OCI-LY7 (cell line): Measurements from ENCODE around the gene FREY1. TPM values are rescaled to one million over a fixed set of nuclear protein-coding genes. Genes with fewer than 3 reads are reported as not detected.
A peak's percentile ranks its signal among the peaks of the same experiment; 100 is the strongest.

Experiments used
- BruUV-seq: library from RNA; stranded (reverse); fragments of 400-500 nt; replicated peaks from 2 replicates; lab custom pipeline; 2021; lab: Mats Ljungman, UMichigan
- CTCF ChIA-PET: fragments of 300-600 bp; sonication (Branson Sonifier 250); formaldehyde crosslinking; loops from one replicate; lab custom pipeline; 2022; ENCODE audit warnings: antibody characterized with exemption; ENCODE audit not compliant: unreplicated experiment; lab: Charles Lee
- POLR2A ChIA-PET: fragments of 300-600 bp; sonication (Branson Sonifier 250); formaldehyde crosslinking; loops from one replicate; lab custom pipeline; 2022; ENCODE audit warnings: antibody characterized with exemption; lab: Charles Lee
- DNase-seq: peaks from one replicate; pipeline ENCODE4 v3.0.0-alpha.2; 2015; ENCODE audit warnings: low spot score
- H2AFZ ChIP-seq: fragments of 200-600 bp; sonication (generic), shearing (Covaris generic); 2 replicates; pipeline ENCODE4 v1.6.1; 2014; ENCODE audit warnings: mild to moderate bottlenecking, antibody characterized with exemption, low read length, moderate library complexity
- H3K27ac ChIP-seq: fragments of 200-600 bp; sonication (generic); 2 replicates; pipeline ENCODE4 v1.5.1; 2014; ENCODE audit warnings: mixed run types, low read depth, mild to moderate bottlenecking, moderate library complexity, low read length, inconsistent platforms; ENCODE audit not compliant: poor library complexity, severe bottlenecking
- H3K36me3 ChIP-seq: fragments of 200-600 bp; sonication (generic); 2 replicates; pipeline ENCODE4 v1.6.1; 2014; ENCODE audit warnings: mild to moderate bottlenecking, antibody characterized with exemption, low read length, moderate library complexity, mixed read lengths; ENCODE audit not compliant: insufficient read depth
- H3K4me1 ChIP-seq: fragments of 200-600 bp; sonication (generic); 2 replicates; pipeline ENCODE4 v1.5.1; 2014; ENCODE audit warnings: mild to moderate bottlenecking, low read length; ENCODE audit not compliant: insufficient read depth, poor library complexity, severe bottlenecking
- H3K4me2 ChIP-seq: fragments of 200-600 bp; sonication (generic); 2 replicates; pipeline ENCODE4 v1.6.1; 2014; ENCODE audit warnings: mild to moderate bottlenecking, low read length
- H3K4me3 ChIP-seq: fragments of 200-600 bp; sonication (generic); 2 replicates; pipeline ENCODE4 v1.5.1; 2014; ENCODE audit warnings: mild to moderate bottlenecking, low read depth, low read length; ENCODE audit not compliant: poor library complexity, severe bottlenecking
- H3K79me2 ChIP-seq: fragments of 200-600 bp; sonication (generic); 2 replicates; pipeline ENCODE4 v1.6.1; 2016; ENCODE audit warnings: low read depth, mild to moderate bottlenecking, low read length, moderate library complexity, mixed read lengths; ENCODE audit not compliant: insufficient read depth
- H3K9me2 ChIP-seq: fragments of 200-600 bp; sonication (generic); 2 replicates; pipeline ENCODE4 v1.6.1; 2016; ENCODE audit warnings: mild to moderate bottlenecking, low read length, mixed read lengths; ENCODE audit not compliant: insufficient read depth
- H3K9me3 ChIP-seq: fragments of 200-600 bp; sonication (generic); 2 replicates; pipeline ENCODE4 v1.6.1; 2014; ENCODE audit warnings: mild to moderate bottlenecking, mixed run types, low read length, mixed read lengths
- H4K20me1 ChIP-seq: fragments of 200-600 bp; sonication (generic); 2 replicates; pipeline ENCODE4 v1.6.1; 2014; ENCODE audit warnings: mild to moderate bottlenecking, antibody characterized with exemption, low read length, moderate library complexity, mixed read lengths; ENCODE audit not compliant: insufficient read depth
- CTCF ChIP-seq: fragments of 200-600 bp; sonication (generic); conservative IDR thresholded peaks from 2 replicates; pipeline ENCODE4 v1.5.1; 2014; ENCODE audit warnings: mild to moderate bottlenecking, antibody characterized with exemption, low read length, moderate library complexity, mixed read lengths
- EZH2phosphoT487 ChIP-seq: fragments of 200-600 bp; sonication (generic); IDR thresholded peaks from 2 replicates; pipeline ENCODE4 v1.6.1; 2018; ENCODE audit warnings: low read depth, borderline replicate concordance, mild to moderate bottlenecking, mixed run types, antibody characterized with exemption, low read length, moderate library complexity, mixed read lengths
- intact Hi-C: fragments of 100-400 bp; cut with micrococcal nuclease; formaldehyde crosslinking; loops from one replicate; pipeline ENCODE4 v1.10.0; 2022; ENCODE audit not compliant: unreplicated experiment
- total RNA-seq, 2 experiments: library from RNA; depleted of rRNA in 1 of 2; stranded (reverse); fragments of >200 nt in 1 of 2; shearing (Covaris generic) in 1 of 2; gene quantifications; 2 replicates each; pipeline ENCODE4 v1.2.3, GENCODE V29; 2014 to 2022

Gene FREY1
- total RNA-seq, 2 experiments from 2014 or later = 3.3 to 3.7 TPM

GRCh38 chr11:45933131-45933831, 26.2 kb upstream of the FREY1 start:
- Histone ChIP-seq H3K4me2 (peak overlapping the region; percentile 86), H3K9me2 (no peaks in the 10 kb centered on the region), H3K36me3 (peaks cover 32% of the 10 kb centered on the region), H3K79me2 (peaks cover 19% of the 10 kb centered on the region), H3K4me1 (peaks cover 87% of the 10 kb centered on the region), H2AFZ (no peak overlapping the region), H3K9me3 (no peaks in the 10 kb centered on the region), H4K20me1 (no peaks in the 10 kb centered on the region), H3K27ac (peak overlapping the region; percentile 95), H3K4me3 (peak overlapping the region; percentile 72)
- DNase-seq = peak; percentile 89
- ChIA-PET CTCF (no interaction called here), POLR2A (interaction anchor here (0.6 to 0.8 kb wide), 3 partner anchors 73 to 99 kb away, joined by 3 read pairs; no protein-coding TSS in a partner anchor)
- TF ChIP-seq EZH2phosphoT487 (no peak), CTCF (no peak)
- no TSS peak for BruUV-seq
- intact Hi-C loops = loop anchor here (1.0 to 2.0 kb wide), 2 partner anchors 85 to 90 kb away; no protein-coding TSS in a partner anchor

DNA sequence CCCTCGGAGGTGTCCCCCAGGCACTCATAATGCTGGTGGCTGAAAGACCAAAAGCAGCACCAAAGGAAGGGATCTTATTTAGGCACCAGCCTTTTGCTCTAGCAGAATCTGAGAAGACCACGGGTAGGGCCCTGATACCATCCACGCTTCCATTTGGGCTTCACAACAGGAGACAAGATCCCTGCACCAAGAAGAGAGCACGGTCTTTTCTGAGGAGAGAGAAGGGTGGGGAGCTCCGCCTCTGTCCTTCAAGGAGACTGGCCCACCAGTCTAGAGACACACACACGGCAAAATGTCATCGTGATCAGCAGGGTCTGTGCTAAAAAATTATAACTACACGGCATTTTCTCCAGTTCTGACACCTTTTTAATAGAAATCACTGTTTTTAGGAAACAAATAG, 25.1 kb upstream of the FREY1 start:
- H3K9me2 ChIP-seq = no peaks in the 10 kb centered on the region
- peak overlapping the region; percentile 72 for H3K4me3 ChIP-seq
- intact Hi-C loops = loop anchor here (2.0 kb wide), 1 partner anchor 89 kb away; no protein-coding TSS in a partner anchor
- no peak for DNase-seq
- peaks cover 79% of the 10 kb centered on the region for H3K4me1 ChIP-seq
- peak overlapping the region; percentile 95 for H3K27ac ChIP-seq
- peaks cover 19% of the 10 kb centered on the region for H3K79me2 ChIP-seq
- peak overlapping the region; percentile 86 for H3K4me2 ChIP-seq
- H2AFZ ChIP-seq = no peak overlapping the region
- no TSS peak for BruUV-seq
- peaks cover 26% of the 10 kb centered on the region for H3K36me3 ChIP-seq
- ChIA-PET POLR2A (interaction anchor here (0.6 to 3.1 kb wide), 7 partner anchors 13 to 850 kb away, joined by 3 to 33 read pairs (median 5); partner anchors contain the start of gene PEX16), CTCF (no interaction called here)
- no peaks in the 10 kb centered on the region for H3K9me3 ChIP-seq
- no peak for TF ChIP-seq CTCF
- no peak for TF ChIP-seq EZH2phosphoT487
- no peaks in the 10 kb centered on the region for H4K20me1 ChIP-seq

DNA sequence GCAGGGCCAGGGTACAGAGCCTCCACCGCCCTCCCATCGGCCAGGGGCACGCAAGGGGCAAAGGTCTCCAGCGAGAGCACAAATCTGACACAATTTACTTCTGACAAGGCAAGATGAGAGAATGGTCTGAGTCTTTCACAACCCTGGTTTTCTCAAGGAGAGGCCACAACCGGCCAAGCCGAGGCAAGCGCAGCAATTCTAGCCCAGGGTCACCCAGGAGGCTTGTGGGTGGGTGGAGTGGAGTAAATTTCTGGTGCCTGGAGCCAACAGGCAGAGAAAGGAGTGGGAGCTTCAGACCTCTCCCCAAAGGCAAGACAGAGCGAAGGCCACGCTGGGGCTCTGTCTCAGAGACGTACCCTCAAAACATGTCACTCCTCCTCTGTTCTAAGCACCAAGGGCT, 24.7 kb upstream of the FREY1 start:
- Histone ChIP-seq H3K9me3 (no peaks in the 10 kb centered on the region), H4K20me1 (no peaks in the 10 kb centered on the region), H3K4me3 (peak overlapping the region; percentile 72), H3K9me2 (no peaks in the 10 kb centered on the region), H3K27ac (peak overlapping the region; percentile 95), H3K4me1 (peaks cover 78% of the 10 kb centered on the region), H3K4me2 (peak overlapping the region; percentile 86), H3K79me2 (peaks cover 19% of the 10 kb centered on the region), H3K36me3 (peaks cover 26% of the 10 kb centered on the region), H2AFZ (no peak overlapping the region)
- ChIA-PET CTCF (no interaction called here), POLR2A (interaction anchor here (3.1 kb wide), 1 partner anchor 12 kb away, joined by 33 read pairs; the partner anchor contains the start of gene PEX16)
- TF ChIP-seq CTCF = no peak
- no TSS peak for BruUV-seq
- intact Hi-C loops = loop anchor here (2.0 kb wide), 3 partner anchors 75 to 189 kb away; partner anchors contain the start of gene PHF21A
- DNase-seq = no peak
